Stimulated activated CD4-positive, alpha-beta T cell treated with anti-CD3 and anti-CD28 coated beads, Interleukin-2, amount 100 ng/mL, for 48 hours (primary cell): Measurements from ENCODE around the gene PGLYRP2.
"Not testable (repeated sequence)": the region's sequence is repeated elsewhere in the genome, so short reads cannot be mapped to it uniquely, and the experiment has no call there.

Experiments
- DNase-seq, 2 donors: peaks; one replicate each; pipeline ENCODE4 v3.0.0-alpha.2; 2020

PGLYRP2 gene, protein sequence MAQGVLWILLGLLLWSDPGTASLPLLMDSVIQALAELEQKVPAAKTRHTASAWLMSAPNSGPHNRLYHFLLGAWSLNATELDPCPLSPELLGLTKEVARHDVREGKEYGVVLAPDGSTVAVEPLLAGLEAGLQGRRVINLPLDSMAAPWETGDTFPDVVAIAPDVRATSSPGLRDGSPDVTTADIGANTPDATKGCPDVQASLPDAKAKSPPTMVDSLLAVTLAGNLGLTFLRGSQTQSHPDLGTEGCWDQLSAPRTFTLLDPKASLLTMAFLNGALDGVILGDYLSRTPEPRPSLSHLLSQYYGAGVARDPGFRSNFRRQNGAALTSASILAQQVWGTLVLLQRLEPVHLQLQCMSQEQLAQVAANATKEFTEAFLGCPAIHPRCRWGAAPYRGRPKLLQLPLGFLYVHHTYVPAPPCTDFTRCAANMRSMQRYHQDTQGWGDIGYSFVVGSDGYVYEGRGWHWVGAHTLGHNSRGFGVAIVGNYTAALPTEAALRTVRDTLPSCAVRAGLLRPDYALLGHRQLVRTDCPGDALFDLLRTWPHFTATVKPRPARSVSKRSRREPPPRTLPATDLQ

GRCh38 chr19:15479391-15480345, at the start of gene PGLYRP2:
Gene PGLYRP2, minus strand, starts transcription at chr19:15479501. Its CDS starts 130 bp downstream, at chr19:15479371.
- no peak for DNase-seq

GRCh38 chr19:15527705-15528104, 48.4 kb upstream of the PGLYRP2 start:
- DNase-seq, result no peak

DNA sequence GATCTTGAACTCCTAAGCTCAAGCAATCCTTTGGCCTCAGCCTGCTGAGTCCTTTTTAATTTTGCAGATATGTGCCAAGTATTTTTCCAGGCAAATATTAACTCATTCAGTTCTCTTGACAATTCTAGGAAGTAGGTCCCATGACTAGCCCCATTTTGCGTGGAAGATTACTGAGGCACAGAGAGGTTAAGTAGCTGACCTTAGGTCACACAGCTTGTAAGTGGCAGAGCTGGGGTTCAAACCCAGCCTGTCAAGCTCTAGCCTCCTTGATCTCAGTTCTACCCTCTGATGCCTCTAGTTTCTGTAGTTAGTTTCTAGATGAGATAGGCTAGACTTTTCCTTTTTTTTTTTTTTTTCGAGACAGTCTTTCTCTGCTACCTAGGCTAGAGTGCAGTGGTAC, 47.1 kb upstream of the PGLYRP2 start:
- DNase-seq, result no peak

DNA sequence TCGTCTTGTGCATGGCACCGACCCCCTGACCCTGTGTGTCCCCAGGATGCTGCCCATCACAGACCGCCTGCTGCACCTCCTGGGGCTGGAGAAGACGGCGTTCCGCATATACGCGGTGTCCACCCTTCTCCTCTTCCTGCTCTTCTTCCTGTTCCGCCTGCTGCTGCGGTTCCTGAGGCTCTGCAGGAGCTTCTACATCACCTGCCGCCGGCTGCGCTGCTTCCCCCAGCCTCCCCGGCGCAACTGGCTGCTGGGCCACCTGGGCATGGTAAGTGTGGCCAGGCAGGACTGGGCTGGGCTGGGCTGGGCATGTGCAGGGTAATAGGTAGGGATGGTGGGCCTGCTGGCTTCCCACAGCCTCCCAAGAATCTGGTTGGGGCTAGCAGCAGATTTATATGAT, 46.0 kb upstream of the PGLYRP2 start:
- DNase-seq, result no peak

DNA sequence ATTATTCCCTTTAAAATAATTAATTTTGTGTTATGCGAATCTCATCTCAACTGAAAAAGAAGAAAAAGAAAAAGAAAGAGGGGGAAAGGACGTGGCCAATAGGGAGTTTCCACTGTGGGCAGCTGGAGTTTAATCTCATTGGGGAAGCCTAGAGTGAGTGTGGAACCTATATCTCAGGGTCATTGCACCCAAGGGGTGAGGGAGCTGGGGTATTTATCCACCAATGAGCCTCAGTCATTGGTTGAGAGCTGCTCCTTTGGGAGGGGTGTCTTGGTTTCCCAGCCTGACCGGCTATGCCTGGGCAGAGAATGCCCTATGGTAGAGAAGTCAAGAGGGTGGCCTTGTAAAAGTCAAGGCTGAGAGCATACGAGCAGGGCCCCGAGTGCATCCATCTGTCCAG, 45.5 kb upstream of the PGLYRP2 start:
- no peak for DNase-seq

DNA sequence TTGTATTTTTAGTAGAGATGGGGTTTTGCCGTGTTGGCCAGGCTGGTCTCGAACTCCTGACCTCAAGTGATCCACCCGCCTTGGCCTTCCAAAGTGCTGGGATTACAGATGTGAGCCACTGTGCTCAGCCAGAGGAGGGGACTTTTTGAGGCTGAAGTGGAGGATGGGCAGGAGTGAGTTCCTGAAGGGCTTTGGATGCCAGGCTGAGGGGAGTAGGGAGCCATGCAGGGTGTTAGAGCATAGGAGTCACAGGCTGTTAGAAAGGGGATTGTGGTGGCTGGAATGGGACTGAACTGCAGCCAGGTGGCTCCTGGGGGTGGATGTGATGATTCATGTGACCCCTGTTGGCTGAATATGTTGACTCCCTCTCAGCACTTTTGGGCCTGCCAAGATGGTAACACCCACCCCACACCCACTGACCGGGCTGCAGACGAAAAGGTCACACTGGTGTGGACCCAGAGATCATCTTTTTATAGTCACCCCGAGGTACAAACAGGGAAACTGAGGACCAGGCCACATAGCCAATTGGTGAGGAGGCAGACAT, 40.2 kb upstream of the PGLYRP2 start:
- DNase-seq, result no peak

GRCh38 chr19:15517778-15518177, 38.5 kb upstream of the PGLYRP2 start:
- no peak for DNase-seq

GRCh38 chr19:15516363-15516762, 37.1 kb upstream of the PGLYRP2 start:
- DNase-seq, result no peak

DNA sequence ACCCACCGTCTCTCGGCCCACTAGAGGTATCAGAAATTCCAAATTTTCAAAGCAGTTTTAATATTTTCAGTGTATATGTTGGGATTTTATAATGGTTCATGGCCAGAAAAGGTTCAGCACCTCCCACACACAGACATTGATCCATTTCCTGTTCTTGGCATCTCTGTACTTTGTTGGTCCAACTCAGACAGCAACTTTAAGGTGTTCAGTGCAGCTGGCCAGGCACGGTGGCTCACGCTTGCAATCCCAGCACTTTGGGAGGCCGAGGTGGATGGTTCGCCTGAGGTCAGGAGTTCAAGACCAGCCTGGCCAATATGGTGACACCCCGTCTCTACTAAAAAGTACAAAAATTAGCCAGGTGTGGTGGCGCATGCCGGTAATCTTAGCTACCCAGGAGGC, 35.9 kb upstream of the PGLYRP2 start:
- DNase-seq, result not testable (repeated sequence)

GRCh38 chr19:15511671-15512424, 32.5 kb upstream of the PGLYRP2 start:
- DNase-seq, result no peak

- DNase-seq, result no peak
Measured at GRCh38 chr19:15508035-15508710, 28.9 kb upstream of the PGLYRP2 start, which contains the start of gene CYP4F22. Gene CYP4F22, plus strand, starts transcription at chr19:15508525. Its CDS starts 16,812 bp downstream, at chr19:15525337.

DNA sequence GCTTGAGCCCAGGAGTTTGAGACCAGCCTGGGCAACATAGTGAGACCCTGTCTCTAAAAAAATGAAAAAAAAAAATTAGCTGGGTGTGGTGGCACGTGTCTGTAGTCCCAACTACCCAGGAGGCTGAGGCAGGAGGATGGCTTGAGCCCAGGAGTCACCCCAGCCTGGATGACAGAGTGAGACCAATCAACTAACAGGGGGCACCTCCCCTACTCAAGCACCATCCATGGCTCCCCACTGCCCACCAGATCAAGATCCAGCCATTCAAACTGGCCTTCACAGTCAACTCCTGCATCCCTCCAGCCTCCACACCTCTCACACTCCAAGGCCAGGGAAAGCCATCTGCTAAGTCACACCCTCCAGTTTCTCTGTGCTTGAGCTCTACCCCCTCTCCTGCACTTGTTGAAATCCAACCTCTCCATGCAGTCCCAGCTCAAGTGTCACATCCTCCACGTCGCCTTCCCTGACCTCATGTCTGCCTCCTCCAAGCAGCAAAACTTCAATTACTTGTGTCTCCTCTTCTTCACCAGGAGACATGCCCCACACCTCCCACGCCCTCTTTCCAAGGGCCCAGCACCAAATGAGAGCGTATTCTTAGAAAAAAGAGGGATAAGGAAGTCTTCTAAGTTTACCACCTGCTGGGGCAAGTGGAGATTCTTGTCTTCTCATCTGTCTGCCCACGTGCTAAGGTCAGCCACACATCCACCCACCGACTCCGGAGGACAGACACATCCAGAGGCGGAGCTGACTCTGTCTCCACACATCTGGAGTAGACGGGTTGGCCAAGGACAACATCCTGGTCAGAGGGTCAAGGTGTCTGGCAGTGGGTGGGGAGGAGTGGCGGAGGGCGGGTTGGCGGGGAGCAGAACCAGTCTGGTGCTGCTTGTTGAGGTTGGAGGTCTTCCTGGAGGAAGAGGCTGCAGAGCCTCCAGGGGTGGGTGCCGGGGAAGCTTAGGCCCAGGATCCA, 28.1 kb upstream of the PGLYRP2 start:
- no peak for DNase-seq

DNA sequence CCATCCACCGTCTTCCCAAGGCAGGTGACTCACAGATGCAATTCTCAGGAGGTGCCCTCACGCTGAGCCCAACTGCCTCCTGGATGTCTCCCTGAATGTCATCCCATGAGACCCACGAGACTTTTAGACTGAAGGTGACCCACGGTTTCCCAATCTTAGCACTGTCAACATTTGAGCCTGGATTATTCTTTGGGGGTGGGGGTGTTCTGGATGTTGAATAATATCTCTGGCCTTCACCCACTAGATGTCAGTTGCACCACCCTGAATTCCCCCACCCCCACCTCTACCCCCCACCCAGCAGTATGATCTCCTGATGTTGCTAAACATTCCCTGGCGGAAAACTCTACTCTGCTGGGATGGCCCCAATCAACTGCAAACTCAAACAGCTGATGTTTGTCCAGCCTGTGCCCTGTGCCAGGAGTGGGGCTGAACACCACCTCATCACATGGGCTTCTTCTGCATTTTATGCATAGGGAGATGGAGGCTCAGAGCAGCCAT, 26.8 kb upstream of the PGLYRP2 start:
- no peak for DNase-seq

- no peak for DNase-seq
Measured at GRCh38 chr19:15502264-15502663, 23.0 kb upstream of the PGLYRP2 start.

DNA sequence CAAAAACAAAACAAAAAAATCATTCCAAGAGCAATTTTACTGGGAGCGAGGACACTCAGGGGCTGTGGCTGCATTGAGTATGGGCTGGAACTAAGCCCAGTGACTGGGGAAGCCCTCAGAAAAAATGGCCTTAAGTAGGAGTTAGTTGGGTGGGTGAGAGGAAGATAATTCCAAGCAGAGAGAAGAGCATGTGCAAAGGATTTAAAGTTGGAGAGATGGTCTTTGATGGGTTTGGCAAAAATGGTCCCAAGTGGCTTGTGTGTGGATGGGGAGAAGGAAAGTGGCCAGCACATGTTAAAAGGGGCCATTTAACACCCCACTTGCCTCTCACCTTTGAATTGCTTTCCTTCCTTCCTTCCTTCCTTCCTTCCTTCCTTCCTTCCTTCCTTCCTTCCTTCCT, 22.3 kb upstream of the PGLYRP2 start:
- DNase-seq, result no peak

DNA sequence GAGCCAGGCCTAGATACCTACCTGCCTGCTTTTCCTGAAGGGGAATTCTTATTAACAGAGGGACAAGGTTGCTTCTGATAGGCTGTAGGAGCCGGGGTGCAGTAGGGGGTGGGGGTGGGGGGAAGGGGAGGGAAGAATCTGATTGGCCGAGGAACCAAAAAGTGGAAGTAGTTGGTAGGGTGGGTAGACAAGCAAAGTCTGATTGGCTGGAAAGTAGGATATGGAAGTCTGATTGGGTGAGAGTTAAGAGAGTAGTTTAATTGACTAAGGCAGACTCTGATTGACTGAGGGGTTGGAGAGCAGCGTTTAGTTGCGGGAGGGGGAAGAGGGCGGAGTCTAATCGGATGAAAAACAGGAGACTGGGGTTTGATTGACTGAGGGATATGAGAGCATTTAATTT, 19.6 kb upstream of the PGLYRP2 start:
- DNase-seq, result no peak

DNA sequence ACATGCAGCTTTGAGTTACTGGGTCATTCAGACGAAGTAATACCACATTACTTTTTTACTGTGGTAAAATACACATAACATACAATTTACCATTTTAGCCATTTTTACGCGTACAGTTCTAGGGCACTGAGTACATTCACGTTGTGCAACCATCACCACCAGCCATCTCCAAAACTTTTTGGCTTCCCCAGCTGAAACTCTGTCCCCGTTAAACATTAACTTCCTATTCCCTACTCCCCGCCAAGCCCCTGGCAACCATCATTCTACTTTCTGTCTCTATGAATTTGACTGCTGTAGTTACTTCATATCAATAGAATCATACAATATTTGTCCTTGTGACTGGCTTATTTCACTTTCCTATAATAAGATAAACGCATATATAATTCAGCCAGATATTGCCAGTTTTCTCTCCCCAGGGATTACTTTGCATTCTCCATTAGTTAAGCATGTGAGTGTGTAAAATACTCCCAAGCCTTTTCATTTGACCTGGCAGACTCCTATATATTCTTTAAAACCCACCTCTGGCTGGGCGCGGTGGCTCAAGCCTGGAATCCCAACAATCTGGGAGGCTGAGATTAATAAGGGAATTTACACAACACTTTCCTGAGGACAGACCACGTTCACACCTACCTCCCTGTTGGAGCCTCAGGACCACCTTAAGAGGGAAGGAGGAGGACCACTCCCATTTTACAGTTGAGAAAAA, 19.0 kb upstream of the PGLYRP2 start:
- DNase-seq, result no peak

- DNase-seq, result no peak
Measured at GRCh38 chr19:15495151-15495550, 15.8 kb upstream of the PGLYRP2 start.

DNA sequence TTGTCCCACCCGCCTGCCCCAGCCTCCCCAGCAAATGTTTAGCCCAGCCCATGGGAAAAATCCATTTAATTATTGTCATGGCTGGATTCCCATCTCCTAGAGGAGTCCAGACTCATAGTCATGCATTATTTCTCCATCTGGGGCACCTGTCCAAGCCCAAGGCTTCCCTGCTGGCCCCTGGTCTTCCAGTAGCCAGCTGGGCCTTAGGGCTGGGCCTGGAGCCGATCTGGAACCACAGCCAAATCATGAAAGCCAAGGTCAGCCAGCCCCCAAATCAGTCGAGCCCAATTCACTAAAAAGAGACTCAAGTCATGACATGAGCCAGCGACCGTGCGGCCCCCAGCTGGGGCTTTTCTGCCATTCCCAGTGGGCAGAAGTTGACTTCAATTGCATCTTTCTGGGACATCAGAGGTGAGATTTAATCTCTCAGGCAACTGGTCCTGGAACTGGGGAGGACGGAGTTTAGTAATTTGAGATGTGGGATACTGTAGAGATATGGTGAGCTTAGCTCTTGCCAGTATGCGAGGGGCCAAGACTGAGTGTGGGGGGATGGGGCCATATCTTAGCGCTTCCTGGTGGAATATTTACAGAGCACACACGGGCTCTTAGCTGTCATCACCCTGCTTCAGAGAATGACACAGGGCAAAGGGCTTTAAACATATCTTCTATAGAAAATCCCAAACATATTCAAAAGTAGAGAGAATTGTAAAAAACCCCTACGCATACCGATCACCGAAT, 9.4 kb upstream of the PGLYRP2 start:
- DNase-seq, result no peak
